ENCODE results near the gene SCUBE1.

DNA sequence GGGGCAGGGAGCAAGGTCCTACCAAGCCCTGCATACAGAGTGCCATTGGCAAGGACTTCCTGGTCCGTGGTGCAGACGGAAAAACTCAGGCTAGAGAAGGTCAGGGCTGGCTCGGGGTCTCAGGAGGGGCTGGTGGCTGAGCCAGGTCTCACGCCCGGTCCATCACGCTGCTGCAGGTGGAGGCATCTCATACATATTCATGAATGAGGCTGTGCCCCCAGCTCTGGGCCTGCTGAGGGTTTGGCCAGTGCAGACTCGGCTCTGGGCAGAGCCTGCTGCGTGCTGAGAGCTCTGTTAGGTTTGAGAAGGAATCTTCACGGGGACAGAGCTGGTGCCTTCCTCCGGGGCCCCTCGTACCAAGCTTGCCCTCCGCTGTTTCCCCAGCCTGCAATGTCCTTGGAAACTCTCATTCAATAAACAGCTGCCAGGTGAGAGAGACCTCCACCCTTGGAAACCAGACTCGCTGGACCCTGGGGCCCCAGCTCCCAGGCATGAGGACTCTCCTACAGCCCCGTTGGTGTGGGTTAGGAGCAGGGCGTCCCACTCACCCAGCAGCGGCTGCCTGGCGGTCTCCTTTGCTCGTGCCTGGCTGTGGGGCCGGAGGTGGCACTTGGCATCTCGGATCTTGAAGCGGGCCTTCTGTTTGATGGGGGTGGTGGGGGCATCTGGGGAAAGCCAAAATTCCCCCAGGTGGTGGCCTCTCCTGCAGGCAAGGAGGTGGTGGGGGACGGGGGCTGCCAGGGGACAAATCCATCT lies 122.4 kb downstream of the SCUBE1 start:
- no peak for TF ChIP-seq CEBPB (IDR thresholded peaks at IDR 0.05; ENCODE audit: low read depth)
- no peak for TF ChIP-seq CTCF (IDR thresholded peaks at IDR 0.05 in 2 of 3, conservative IDR thresholded peaks at IDR 0.05 in 1 of 3; ENCODE audit: borderline replicate concordance in 1 of 3, insufficient read depth in 1 of 3, low read depth in 2 of 3, low read length in 2 of 3)
- no peak for TF ChIP-seq ZFX (IDR thresholded peaks at IDR 0.05)
- no peak for TF ChIP-seq EZH2 (IDR thresholded peaks at IDR 0.05)
- TF ChIP-seq, protein P1, sequence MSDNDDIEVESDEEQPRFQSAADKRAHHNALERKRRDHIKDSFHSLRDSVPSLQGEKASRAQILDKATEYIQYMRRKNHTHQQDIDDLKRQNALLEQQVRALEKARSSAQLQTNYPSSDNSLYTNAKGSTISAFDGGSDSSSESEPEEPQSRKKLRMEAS (IDR thresholded peaks at IDR 0.05), result no peak
- no peak for TF ChIP-seq EZH2phosphoT487 (IDR thresholded peaks at IDR 0.05; ENCODE audit: borderline replicate concordance)
- no peak for TF ChIP-seq EGR1 (IDR thresholded peaks at IDR 0.05; ENCODE audit: low read depth)

All from HCT116 (cell line).